Measurements from ENCODE around the gene GREM2.

DNA sequence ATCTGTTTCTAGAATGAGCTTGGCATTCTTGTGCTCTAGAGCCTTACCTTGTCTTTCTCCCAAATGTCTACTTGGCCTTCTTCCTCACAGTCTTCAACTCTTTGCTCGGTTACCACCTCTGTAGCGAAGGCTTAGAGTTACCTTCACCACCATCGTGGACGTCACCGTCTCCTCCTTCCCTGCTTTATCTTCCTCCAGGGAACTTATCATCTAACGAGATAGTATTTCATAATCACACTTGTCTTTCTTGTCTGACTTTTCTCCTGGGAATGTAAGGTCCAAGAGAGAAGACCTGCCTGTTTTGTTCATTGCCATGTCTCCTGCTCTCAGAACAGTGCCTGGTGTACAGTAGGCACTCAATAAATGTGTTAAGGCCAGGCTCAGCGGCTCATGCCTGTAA is 115.6 kb downstream of the GREM2 start:
- TF ChIP-seq CBFB (IDR thresholded peaks at IDR 0.05; ENCODE audit: low read depth) (no peak), RUNX3 (IDR thresholded peaks at IDR 0.05; ENCODE audit: low read length) (no peak), CHD2 (IDR thresholded peaks at IDR 0.05; ENCODE audit: borderline replicate concordance, low read depth, low read length) (no peak), RBBP5 (conservative IDR thresholded peaks at IDR 0.05) (no peak), ZNF622 (IDR thresholded peaks at IDR 0.05) (no peak), YY1 (IDR thresholded peaks at IDR 0.05; ENCODE audit: low read depth, low read length) (no peak), POLR2A (IDR thresholded peaks at IDR 0.05; ENCODE audit: low read depth, low read length) (no peak), ZNF274 (IDR thresholded peaks at IDR 0.05; ENCODE audit: insufficient read depth, insufficient read length) (no peak), HDAC2 (IDR thresholded peaks at IDR 0.05) (no peak), RFX5 (IDR thresholded peaks at IDR 0.05; ENCODE audit: low read depth, low read length) (no peak)
- TF ChIP-seq, protein P1, sequence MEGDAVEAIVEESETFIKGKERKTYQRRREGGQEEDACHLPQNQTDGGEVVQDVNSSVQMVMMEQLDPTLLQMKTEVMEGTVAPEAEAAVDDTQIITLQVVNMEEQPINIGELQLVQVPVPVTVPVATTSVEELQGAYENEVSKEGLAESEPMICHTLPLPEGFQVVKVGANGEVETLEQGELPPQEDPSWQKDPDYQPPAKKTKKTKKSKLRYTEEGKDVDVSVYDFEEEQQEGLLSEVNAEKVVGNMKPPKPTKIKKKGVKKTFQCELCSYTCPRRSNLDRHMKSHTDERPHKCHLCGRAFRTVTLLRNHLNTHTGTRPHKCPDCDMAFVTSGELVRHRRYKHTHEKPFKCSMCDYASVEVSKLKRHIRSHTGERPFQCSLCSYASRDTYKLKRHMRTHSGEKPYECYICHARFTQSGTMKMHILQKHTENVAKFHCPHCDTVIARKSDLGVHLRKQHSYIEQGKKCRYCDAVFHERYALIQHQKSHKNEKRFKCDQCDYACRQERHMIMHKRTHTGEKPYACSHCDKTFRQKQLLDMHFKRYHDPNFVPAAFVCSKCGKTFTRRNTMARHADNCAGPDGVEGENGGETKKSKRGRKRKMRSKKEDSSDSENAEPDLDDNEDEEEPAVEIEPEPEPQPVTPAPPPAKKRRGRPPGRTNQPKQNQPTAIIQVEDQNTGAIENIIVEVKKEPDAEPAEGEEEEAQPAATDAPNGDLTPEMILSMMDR (IDR thresholded peaks at IDR 0.05 in 2 of 3, conservative IDR thresholded peaks at IDR 0.05 in 1 of 3; ENCODE audit: control insufficient read depth in 2 of 3, extremely low read depth in 1 of 3, insufficient read depth in 1 of 3, low read depth in 3 of 3, low read length in 3 of 3): no peak
- TF ChIP-seq, protein P2, sequence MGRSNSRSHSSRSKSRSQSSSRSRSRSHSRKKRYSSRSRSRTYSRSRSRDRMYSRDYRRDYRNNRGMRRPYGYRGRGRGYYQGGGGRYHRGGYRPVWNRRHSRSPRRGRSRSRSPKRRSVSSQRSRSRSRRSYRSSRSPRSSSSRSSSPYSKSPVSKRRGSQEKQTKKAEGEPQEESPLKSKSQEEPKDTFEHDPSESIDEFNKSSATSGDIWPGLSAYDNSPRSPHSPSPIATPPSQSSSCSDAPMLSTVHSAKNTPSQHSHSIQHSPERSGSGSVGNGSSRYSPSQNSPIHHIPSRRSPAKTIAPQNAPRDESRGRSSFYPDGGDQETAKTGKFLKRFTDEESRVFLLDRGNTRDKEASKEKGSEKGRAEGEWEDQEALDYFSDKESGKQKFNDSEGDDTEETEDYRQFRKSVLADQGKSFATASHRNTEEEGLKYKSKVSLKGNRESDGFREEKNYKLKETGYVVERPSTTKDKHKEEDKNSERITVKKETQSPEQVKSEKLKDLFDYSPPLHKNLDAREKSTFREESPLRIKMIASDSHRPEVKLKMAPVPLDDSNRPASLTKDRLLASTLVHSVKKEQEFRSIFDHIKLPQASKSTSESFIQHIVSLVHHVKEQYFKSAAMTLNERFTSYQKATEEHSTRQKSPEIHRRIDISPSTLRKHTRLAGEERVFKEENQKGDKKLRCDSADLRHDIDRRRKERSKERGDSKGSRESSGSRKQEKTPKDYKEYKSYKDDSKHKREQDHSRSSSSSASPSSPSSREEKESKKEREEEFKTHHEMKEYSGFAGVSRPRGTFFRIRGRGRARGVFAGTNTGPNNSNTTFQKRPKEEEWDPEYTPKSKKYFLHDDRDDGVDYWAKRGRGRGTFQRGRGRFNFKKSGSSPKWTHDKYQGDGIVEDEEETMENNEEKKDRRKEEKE (IDR thresholded peaks at IDR 0.05): no peak

All from GM12878 (cell line).